HG03039 (cell line): ENCODE results near the gene SCYGR3.
"Not testable (repeated sequence)": the region's sequence is repeated elsewhere in the genome, so short reads cannot be mapped to it uniquely, and the experiment has no call there.

Experiments used
- ATAC-seq: cut with Tn5 transposase; IDR thresholded peaks from one replicate; pipeline ENCODE4 v1.9.1; 2021; ENCODE audit warnings: mild to moderate bottlenecking, moderate library complexity; ENCODE audit not compliant: unreplicated experiment

SCYGR3 gene

GRCh38 chr2:227614246-227614645 lies 394 bp downstream of the SCYGR3 start:
- ATAC-seq: no peak

GRCh38 chr2:227613272-227613660 lies 1.4 kb downstream of the SCYGR3 start:
- no peak for ATAC-seq

GRCh38 chr2:227612546-227613271 lies 1.9 kb downstream of the SCYGR3 start:
- ATAC-seq: no peak

GRCh38 chr2:227610123-227610522 lies 4.5 kb downstream of the SCYGR3 start:
- no peak for ATAC-seq

GRCh38 chr2:227608561-227609338 lies 5.9 kb downstream of the SCYGR3 start:
- no peak for ATAC-seq

GRCh38 chr2:227607941-227608340 lies 6.7 kb downstream of the SCYGR3 start:
- no peak for ATAC-seq

- no peak for ATAC-seq
Measured at GRCh38 chr2:227606476-227606875, 8.2 kb downstream of the SCYGR3 start.

GRCh38 chr2:227602358-227602757 lies 12.3 kb downstream of the SCYGR3 start:
- ATAC-seq: no peak

- not testable (repeated sequence) for ATAC-seq
Measured at GRCh38 chr2:227598835-227599503, 15.7 kb downstream of the SCYGR3 start, which contains the start of gene SCYGR2. SCYGR2 (plus strand) TSS chr2:227598893; CDS start chr2:227598893, 0 bp downstream.

GRCh38 chr2:227597998-227598397 lies 16.6 kb downstream of the SCYGR3 start:
- ATAC-seq: no peak

- no peak for ATAC-seq
Measured at GRCh38 chr2:227597036-227597435, 17.6 kb downstream of the SCYGR3 start.

- ATAC-seq: no peak
Measured at GRCh38 chr2:227595797-227596196, 18.8 kb downstream of the SCYGR3 start.

- ATAC-seq: no peak
Measured at GRCh38 chr2:227592694-227593387, 21.8 kb downstream of the SCYGR3 start.

GRCh38 chr2:227582369-227582768 lies 32.3 kb downstream of the SCYGR3 start:
- no peak for ATAC-seq

- ATAC-seq: no peak
Measured at GRCh38 chr2:227579791-227580190, 34.8 kb downstream of the SCYGR3 start.

- no peak for ATAC-seq
Measured at GRCh38 chr2:227578642-227579041, 36.0 kb downstream of the SCYGR3 start.

- ATAC-seq: no peak
Measured at GRCh38 chr2:227577555-227577954, 37.1 kb downstream of the SCYGR3 start.

GRCh38 chr2:227576812-227577211 lies 37.8 kb downstream of the SCYGR3 start:
- no peak for ATAC-seq

GRCh38 chr2:227576110-227576509 lies 38.5 kb downstream of the SCYGR3 start:
- ATAC-seq: no peak

- ATAC-seq: no peak
Measured at GRCh38 chr2:227570615-227571014, 44.0 kb downstream of the SCYGR3 start.

- ATAC-seq: no peak
Measured at GRCh38 chr2:227568852-227569169, 45.8 kb downstream of the SCYGR3 start.
